SHP77 (cell line): Measurements from ENCODE around the gene HNRNPUL1.
A peak's percentile ranks its signal among the peaks of the same experiment; 100 is the strongest.
"Not testable (repeated sequence)": the region's sequence is repeated elsewhere in the genome, so short reads cannot be mapped to it uniquely, and the experiment has no call there.

Source experiments
- DNase-seq, 2 experiments: peaks; one replicate each; lab custom pipeline; 2025; lab: John Stamatoyannopoulos, UW

The HNRNPUL1 gene

GRCh38 chr19:41325947-41326706 lies 62.0 kb downstream of the HNRNPUL1 start:
- no peak for DNase-seq

- no peak for DNase-seq
Measured at GRCh38 chr19:41327076-41327575, 63.0 kb downstream of the HNRNPUL1 start.

- no peak for DNase-seq
Measured at GRCh38 chr19:41327576-41328156, 63.5 kb downstream of the HNRNPUL1 start.

GRCh38 chr19:41328157-41328841 lies 64.1 kb downstream of the HNRNPUL1 start:
- DNase-seq = no peak

GRCh38 chr19:41328842-41329225 lies 64.7 kb downstream of the HNRNPUL1 start:
- no peak for DNase-seq

GRCh38 chr19:41330481-41330880 lies 66.3 kb downstream of the HNRNPUL1 start:
- DNase-seq = no peak

GRCh38 chr19:41330946-41331678 lies 66.9 kb downstream of the HNRNPUL1 start:
- no peak for DNase-seq

- DNase-seq = no peak
Measured at GRCh38 chr19:41332000-41332399, 67.8 kb downstream of the HNRNPUL1 start.

- DNase-seq = no peak
Measured at GRCh38 chr19:41332468-41332867, 68.3 kb downstream of the HNRNPUL1 start.

- DNase-seq = no peak
Measured at GRCh38 chr19:41334793-41335192, 70.6 kb downstream of the HNRNPUL1 start.

GRCh38 chr19:41335467-41335866 lies 71.3 kb downstream of the HNRNPUL1 start:
- no peak for DNase-seq

GRCh38 chr19:41339936-41340335 lies 75.8 kb downstream of the HNRNPUL1 start:
- DNase-seq = no peak

GRCh38 chr19:41341669-41342490 lies 77.7 kb downstream of the HNRNPUL1 start:
- no peak for DNase-seq

- DNase-seq = no peak
Measured at GRCh38 chr19:41344162-41344561, 80.0 kb downstream of the HNRNPUL1 start.

GRCh38 chr19:41346916-41347315 lies 82.7 kb downstream of the HNRNPUL1 start:
- not testable (repeated sequence) for DNase-seq

GRCh38 chr19:41350735-41351338 lies 86.7 kb downstream of the HNRNPUL1 start:
- DNase-seq = no peak

- no peak for DNase-seq
Measured at GRCh38 chr19:41351339-41352245, 87.4 kb downstream of the HNRNPUL1 start.

GRCh38 chr19:41352279-41352608 lies 88.1 kb downstream of the HNRNPUL1 start:
- no peak for DNase-seq

GRCh38 chr19:41352609-41353465 lies 88.7 kb downstream of the HNRNPUL1 start:
- DNase-seq = peak in 1 of 2 experiments; percentile 36
